HG03565 (cell line): ENCODE data around the gene CD72.

Source experiments
- ATAC-seq: cut with Tn5 transposase; IDR thresholded peaks from one replicate; pipeline ENCODE4 v1.9.1; 2021; ENCODE audit warnings: mild to moderate bottlenecking, moderate library complexity; ENCODE audit not compliant: unreplicated experiment

Gene CD72

DNA sequence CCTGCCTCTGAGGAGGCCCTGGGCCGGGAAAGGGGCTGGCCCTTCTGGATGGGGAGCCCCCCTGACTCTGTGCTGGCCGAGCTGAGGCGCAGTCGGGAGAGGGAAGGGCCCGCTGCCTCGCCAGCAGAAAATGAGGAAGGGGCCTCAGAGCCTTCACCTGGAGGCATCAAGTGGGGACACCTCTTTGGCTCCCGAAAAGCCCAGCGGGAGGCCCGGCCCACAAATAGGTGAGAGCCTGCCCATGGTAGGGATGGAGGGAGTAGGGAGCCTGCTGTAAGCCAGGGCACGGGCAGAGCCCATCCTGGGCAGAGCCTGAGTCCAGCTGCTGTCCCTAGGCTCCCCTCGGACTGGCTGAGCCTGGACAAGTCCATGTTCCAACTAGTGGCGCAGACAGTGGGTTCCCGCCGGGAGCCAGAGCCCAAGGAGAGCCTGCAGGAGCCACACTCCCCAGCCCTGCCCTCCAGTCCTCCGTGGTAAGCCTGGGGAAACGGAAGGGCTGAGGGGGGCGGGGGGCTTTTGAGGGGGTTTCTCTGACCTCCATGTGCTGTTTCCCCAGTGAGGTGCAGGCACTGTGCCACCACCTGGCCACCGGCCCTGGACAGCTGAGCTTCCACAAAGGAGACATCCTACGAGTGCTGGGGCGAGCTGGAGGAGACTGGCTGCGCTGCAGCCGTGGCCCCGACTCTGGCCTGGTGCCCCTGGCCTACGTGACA is 57.4 kb downstream of the CD72 start:
- ATAC-seq, result no peak
